HG03064 (cell line): Measurements from ENCODE around the gene KDM4E.
"Not testable (repeated sequence)": the region's sequence is repeated elsewhere in the genome, so short reads cannot be mapped to it uniquely, and the experiment has no call there.

Experiments
- ATAC-seq: cut with Tn5 transposase; IDR thresholded peaks from one replicate; pipeline ENCODE4 v1.9.1; 2021; ENCODE audit warnings: low read depth; ENCODE audit not compliant: unreplicated experiment

KDM4E gene

DNA sequence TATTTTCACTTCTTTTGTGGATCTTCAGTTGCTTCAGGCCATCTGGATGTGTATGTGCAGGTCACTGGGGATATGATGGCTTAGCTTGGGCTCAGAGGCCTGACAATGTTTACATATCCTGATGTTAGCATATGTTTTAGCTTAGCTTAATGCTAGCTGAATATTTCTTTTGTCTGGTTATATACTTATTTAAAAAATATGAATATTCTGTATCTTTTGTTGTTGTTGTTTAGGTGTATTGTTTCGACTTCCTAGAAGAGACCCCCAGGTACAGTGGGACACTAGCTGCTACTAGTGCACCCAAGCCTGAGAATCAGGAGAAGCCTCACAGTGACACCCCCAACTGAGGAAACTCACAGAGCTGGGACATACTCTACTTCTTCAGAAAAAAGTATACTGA lies at the start of gene KDM4E:
TSS of gene KDM4E (plus strand) at position 301 of the 400 bp plus-strand sequence. CDS start 300 bp downstream, outside the sequence.
- no peak for ATAC-seq

DNA sequence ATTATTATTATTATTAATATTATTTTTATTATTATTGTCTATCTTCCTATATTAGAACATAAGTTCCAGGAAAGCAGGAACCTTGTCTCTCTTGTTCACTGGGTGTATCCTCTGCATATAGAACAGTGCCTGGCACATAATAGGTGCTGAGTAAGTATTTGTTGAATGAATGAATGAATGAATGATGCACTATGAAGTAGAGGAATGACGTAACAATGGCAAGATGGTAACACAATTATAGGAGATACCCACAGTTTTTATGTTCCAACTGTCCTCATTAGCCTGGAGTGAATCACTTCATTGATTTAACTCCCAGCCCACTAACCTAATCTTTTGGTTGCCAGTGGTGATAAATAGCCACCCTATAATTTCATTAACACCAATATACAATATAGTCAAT lies 49.5 kb upstream of the KDM4E start:
- ATAC-seq: no peak

DNA sequence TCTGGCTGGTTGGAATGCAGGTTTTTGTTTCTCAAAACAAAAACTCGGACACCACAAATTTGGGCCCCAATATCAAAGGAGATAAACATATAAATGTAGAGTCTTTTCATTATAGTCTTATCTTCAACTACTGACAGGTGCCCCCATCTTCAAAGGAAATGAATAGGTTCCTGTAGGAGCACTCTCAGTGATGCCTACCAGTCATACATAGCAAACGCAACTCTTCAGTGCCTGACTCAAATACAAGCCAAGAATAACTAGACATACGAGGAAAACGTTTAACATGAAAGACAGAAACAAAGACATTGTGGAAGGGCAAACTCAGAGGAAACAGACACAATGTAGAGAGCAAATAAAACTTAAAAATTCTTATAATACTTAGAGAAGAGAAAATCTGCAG lies 37.7 kb upstream of the KDM4E start:
- no peak for ATAC-seq

DNA sequence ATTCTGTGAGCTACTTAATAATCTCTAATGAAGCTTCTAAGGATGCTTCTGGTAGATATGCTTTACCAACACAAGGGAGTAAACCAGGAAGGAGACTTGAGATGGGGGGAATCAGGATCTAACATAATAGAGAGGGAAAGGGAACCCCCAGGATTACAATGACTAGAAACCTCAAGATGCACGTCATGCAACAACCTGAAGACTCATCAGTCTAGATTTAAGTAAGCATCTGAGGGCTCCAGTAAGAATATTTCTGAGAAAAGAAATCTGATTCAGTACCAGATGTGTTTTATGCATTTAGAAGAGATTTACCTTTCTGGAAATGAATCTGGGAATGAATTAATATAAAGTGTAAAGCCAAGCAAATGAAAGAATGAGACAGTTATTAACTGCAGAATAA lies 36.3 kb upstream of the KDM4E start:
- ATAC-seq: no peak

DNA sequence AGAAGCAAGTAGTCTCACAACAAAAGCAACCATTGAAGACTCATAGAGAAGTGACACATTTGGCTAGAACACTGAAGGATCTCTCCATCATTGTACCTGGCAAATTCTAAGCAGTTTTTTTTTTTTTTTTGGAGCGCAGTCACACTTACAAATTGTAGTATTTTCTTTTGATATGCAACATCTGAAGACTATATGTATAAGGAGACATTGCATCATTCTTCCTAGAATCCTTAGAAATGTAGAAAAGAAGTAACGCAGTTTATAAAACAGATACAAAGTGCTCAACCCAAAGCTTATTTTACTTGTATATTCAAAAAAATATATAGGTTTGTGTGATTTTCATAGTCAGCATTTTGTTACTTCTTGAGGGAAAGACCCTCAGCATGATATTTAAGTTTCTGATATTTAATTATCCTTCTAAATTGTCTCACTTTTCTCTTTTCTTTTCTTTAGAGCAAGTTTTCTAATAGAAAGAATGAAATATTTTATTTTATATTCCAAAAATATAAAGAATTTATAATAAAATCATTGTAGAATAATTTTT lies 31.6 kb upstream of the KDM4E start:
- ATAC-seq: no peak

DNA sequence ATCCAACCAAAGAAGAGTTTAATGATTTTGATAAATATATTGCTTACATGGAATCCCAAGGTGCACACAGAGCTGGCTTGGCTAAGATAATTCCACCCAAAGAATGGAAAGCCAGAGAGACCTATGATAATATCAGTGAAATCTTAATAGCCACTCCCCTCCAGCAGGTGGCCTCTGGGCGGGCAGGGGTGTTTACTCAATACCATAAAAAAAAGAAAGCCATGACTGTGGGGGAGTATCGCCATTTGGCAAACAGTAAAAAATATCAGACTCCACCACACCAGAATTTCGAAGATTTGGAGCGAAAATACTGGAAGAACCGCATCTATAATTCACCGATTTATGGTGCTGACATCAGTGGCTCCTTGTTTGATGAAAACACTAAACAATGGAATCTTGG lies 27.6 kb upstream of the KDM4E start:
- ATAC-seq: no peak

DNA sequence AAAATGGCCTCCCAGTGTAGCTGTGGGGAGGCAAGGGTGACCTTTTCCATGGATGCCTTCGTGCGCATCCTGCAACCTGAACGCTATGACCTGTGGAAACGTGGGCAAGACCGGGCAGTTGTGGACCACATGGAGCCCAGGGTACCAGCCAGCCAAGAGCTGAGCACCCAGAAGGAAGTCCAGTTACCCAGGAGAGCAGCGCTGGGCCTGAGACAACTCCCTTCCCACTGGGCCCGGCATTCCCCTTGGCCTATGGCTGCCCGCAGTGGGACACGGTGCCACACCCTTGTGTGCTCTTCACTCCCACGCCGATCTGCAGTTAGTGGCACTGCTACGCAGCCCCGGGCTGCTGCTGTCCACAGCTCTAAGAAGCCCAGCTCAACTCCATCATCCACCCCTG lies 26.8 kb upstream of the KDM4E start:
- ATAC-seq: no peak

DNA sequence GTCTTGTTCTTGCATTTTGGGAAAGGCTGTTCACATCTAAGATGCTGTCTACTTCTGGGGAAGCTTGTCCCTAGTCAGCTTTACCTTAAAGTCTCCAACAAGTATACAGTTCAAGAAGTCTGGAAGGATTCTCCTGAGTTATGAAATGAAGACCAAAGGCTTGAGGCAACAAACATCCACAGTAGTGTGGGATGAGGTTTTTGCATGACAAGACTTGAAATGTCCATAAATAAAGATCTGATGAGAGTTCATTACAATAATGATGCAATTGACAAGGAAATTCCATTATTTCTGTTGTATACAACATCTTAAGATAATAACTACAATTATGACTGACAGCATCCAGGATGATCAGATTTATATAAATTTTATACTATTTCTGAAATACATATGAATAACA lies 21.3 kb upstream of the KDM4E start:
- ATAC-seq: no peak

DNA sequence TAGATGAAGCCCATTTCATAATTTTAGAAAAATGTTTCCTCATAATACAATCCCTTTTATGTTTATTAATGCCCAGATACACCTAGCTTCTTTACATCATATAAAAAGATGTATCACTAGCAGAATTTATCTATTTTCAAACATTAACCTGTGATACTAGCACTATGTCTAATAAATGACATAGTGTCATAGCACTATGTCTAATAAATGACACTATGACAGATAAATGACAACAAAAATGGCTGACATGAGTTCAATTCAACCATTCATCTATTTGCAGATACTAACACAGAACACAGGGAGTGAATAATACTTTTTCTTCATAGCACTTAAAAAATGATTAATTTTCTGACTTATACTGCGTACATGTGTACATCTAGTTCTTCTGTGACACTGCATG lies 19.4 kb upstream of the KDM4E start:
- ATAC-seq: no peak

DNA sequence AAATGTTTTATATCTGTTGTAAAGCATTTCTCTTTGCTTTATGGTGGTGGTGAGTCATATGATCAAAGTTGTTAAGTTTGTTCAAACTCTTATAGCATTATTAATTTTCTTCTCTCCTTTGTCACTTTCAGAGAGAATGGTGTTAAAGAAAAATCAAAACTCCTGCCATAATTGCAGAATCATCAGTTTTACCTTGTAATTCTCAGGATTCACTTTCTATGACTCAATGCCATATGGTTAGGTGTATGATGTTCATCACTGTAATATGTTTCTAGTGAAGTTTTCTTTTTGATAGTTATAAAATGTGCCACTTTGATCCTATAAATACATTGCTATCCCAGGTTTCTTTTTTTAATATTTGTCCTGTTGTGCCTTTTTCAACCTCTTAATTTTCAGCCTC lies 13.7 kb upstream of the KDM4E start:
- no peak for ATAC-seq

DNA sequence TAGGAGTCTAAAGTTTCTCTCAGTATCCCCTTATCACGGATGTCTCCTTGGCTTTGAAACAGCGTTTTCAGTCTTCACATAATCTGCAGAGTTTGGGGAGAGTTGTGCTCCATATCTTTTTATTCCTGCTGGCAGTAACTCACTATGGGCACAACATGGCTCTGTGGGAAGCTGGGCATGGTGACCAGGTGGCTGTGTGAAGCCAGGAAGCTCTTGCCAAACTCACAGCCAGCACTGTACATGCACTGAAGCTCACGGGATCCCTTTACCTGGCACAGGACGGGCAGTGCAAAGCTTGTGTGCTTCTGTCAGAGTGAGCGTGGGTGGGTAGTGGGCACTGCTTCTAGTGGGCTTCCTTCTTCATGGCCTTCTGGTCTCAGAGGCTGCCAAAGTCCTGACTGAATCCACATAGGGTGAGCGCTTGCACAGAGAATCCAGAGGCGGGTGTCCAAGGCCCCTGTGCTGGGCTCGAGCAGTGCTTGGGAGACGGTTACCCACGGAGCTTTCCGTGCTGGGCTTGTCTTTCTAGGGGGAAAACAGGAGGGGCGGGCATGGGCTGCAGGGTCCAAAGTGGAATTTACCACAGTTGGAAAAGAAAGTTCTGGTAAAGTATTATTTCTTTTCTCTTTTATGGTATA lies 10.8 kb upstream of the KDM4E start:
- ATAC-seq: no peak

DNA sequence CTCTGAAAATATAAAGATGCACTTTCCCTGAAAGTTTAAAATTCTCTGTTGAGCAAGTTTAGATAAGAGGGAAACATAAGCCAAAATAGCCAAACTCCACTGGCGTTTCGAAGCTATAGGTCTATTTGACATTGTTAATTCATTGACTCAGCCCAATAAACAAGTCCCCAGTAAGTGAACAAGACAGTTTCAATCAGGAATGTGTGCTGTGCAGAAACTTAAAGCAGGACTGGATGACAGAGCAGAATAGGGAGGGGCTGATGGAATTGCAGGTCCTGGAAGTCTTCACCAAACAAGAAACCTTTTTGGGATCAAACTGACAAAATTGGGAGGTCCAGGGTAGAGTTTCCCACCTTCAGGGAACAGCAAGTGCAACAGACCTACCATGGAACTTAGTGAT lies 8.9 kb upstream of the KDM4E start:
- no peak for ATAC-seq

DNA sequence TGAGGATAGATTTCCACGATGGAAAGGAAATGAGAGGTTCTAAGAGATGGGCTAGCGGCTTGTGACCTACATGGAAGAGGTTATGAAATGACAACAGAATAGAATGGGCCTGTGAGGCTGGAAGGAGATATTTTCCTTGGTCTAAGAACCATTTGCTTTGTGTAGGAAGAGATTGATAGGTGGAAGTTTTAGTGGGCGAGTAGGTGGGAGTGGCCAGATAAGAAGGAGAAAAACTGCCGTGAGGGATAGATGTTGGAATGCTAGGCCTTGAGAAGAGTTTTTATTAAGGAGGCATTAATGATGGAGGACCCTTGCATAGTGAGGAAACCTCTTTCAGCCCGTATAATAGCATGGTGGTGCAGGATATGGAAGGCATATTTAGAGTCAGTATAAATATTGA lies 3.6 kb upstream of the KDM4E start:
- not testable (repeated sequence) for ATAC-seq

DNA sequence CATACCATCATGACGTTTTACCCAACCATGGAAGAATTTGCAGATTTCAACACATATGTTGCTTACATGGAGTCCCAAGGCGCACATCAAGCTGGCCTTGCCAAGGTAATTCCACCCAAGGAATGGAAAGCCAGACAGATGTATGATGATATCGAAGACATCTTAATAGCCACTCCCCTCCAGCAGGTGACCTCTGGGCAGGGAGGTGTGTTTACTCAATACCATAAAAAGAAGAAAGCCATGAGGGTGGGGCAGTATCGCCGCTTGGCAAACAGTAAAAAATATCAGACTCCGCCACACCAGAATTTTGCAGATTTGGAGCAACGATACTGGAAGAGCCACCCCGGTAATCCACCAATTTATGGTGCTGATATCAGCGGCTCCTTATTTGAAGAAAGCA lies 536 bp downstream of the KDM4E start:
- ATAC-seq: not testable (repeated sequence)

DNA sequence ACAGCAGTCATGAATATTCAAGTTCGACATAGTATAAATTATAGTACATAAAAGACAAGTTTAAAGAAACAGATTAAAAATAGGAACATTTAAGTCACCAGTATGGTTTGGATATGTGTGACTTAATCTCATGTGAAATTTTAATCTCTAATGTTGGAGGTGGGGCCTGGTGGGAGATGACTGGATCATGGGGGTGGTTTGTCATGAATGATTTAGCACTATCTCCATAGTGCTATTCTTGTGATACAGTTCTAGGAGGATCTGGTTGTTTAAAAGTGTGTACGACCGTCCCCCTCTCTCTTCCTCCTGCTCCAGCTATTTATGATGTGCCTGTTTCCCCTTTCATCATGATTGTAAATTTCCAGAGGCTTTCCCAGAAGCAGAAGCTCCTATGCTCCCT lies 3.3 kb downstream of the KDM4E start:
- no peak for ATAC-seq

DNA sequence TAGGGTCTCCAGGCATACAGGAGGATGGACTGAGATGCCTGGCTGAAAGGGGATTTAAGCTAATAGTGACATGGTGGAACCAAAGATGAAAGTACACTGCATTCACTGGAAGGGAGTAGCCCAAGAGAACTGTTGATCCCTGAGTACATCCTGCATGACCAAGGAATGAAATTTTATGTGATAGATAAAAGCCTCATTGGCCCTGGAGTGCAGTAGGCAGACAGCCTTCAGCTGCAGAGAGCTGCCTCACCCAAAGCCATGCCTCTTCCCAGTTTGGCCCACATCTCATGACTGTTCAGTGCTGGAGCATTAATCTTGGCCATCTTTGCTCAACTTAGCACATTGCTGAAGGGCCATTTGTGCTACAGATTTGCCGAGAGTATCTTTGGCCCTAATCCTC lies 8.0 kb downstream of the KDM4E start:
- ATAC-seq: no peak

DNA sequence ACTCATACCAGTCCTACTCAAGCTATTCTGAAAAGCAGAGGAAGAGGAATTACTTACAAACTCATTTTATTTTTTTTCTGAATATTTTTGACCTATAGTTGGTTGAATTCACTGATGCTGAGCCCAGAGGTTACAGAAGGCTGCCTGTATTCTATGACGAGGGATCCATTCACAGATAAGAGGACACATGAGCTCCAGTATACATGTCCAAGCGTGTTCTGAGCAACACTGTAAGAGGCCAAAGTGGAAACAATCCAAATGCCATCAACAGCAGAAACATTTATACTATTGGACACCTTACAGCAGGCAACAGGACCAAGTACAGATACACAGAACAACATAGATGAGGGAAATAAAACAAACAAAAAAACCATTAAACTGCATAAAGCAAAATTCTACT lies 10.3 kb downstream of the KDM4E start:
- ATAC-seq: no peak

DNA sequence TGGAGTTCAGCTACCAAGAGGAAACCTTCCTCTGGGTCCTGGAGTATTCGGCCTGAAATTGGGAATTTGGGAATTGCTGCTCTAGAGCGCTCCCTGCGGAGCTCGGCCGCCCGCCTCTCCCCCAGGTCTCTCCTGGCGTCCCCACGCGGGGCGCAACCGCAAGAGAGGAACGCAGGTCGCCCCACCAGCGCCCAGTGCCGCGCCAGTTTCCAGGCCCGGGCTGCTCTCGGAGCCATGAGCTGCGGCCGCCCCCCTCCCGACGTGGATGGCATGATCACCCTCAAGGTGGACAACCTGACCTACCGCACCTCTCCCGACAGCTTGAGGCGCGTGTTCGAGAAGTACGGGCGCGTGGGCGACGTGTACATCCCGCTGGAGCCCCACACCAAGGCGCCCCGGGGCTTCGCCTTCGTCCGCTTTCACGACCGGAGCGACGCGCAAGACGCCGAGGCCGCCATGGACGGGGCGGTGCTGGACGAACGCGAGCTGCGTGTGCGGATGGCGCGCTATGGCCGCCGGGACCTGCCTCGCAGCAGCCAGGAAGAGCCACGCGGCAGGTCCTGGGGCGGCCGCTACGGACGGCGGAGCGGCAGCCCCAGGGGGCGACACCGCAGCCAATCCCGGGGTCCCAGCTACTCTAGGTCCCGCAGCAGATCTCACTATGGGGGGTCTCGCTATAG lies 12.4 kb downstream of the KDM4E start:
- not testable (repeated sequence) for ATAC-seq

DNA sequence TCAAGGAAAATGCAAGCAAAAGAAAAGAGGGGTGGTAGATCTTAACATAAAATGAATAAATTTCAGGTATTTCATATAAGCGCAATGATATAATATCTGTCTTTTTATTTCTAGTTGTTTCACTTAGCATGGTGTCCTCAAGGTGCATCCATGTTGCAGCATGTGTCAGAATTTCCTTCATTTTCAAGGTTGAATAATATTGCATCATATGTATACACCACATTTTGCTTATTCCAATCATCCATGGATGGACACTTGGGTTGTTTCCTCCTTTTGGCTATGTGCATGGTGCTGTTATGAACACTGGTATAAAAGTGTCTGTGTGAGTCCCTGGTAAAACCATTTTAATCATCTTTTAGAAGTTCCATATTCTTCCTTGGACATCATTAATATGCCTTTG lies 17.2 kb downstream of the KDM4E start:
- ATAC-seq: no peak

DNA sequence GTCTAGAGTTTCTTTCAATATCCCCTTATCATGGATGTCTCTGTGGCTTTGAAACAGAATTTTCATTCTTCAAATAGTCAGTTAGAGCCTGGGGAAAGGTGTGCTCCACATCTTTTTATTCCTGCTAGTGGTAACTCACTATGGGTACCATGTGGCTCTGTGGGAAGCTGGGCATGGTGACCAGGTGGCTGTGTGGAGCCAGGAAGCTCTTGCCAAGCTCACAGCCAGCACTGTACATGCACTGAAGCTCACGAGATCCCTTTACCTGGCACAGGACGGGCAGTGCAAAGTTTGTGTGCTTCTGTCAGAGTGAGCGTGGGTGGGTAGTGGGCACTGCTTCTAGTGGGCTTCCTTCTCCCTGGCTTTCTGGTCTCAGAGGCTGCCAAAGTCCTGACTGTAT lies 17.8 kb downstream of the KDM4E start:
- no peak for ATAC-seq

DNA sequence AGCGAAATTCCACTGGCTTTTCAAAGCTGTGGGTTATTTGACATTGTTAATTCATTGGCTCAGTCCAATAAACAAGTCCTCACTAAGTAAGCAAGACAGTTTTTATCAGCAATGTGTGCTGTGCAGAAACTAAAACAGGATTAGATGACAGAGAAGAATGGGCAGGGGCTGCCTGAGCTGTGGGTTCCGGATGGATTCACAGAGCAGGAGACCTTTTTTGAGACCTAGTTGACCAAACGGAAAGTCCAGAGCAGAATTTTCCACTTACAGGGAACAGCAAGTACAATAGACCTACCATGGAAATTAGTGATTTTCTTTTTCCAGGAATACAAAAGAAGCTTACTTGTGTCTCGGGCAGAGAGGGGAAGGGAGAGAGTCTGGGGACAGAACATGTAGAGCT lies 19.0 kb downstream of the KDM4E start:
- ATAC-seq: no peak

DNA sequence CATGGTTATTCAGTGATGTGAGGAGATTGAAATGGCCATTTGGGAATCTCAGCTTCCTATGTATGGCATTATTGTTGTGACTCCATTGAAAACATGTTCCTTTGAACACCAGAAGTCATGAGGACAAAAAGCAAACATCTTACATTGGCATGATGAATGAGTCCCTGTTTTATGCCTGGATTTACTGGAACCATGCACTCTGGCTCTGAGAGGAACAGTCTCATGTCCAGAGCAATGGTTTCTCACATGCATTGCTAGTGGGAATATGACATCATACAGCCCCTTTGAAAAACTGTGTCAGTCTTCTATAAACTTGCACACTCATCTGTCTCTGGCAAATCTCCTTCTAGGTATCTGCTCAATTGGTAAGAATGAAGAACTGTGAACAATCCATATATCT lies 20.8 kb downstream of the KDM4E start:
- ATAC-seq: no peak
